Measurements from ENCODE around the gene PRRC1.
"Not testable (repeated sequence)": the region's sequence is repeated elsewhere in the genome, so short reads cannot be mapped to it uniquely, and the experiment has no call there.

Gene PRRC1

GRCh38 chr5:127549551-127549950, 32.1 kb downstream of the PRRC1 start:
- DNase-seq: no peak

GRCh38 chr5:127550652-127551409, 33.4 kb downstream of the PRRC1 start:
- no peak for DNase-seq

- no peak for DNase-seq
Measured at GRCh38 chr5:127551410-127552041, 34.1 kb downstream of the PRRC1 start.

DNA sequence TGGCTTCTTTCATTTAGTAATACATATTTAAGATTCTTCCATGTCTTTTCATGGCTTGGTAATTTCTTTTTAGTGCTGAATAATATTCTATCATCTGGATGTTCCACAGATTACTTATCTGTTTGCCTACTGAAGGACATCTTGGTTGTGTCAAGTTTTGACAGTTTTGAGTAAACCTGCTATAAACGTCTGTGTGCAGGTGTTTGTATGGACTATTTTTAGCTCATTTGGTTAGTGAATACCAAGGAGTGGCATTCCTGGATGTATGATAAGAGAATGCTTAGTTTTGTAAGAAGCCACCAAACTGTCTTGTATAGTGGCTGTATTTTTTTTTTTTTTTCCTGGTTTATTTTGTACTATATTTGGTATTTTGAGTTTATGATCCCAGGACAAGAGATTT, 38.4 kb downstream of the PRRC1 start:
- DNase-seq: no peak

- DNase-seq: no peak
Measured at GRCh38 chr5:127556609-127557334, 39.3 kb downstream of the PRRC1 start.

GRCh38 chr5:127558273-127558672, 40.8 kb downstream of the PRRC1 start:
- no peak for DNase-seq

GRCh38 chr5:127561254-127561653, 43.8 kb downstream of the PRRC1 start:
- DNase-seq: peak; percentile 84

GRCh38 chr5:127562252-127562651, 44.8 kb downstream of the PRRC1 start:
- DNase-seq: peak; percentile 27

- DNase-seq: peak; percentile 43
Measured at GRCh38 chr5:127563136-127563535, 45.7 kb downstream of the PRRC1 start.

GRCh38 chr5:127564002-127564769, 46.7 kb downstream of the PRRC1 start:
- DNase-seq: peak; percentile 65

DNA sequence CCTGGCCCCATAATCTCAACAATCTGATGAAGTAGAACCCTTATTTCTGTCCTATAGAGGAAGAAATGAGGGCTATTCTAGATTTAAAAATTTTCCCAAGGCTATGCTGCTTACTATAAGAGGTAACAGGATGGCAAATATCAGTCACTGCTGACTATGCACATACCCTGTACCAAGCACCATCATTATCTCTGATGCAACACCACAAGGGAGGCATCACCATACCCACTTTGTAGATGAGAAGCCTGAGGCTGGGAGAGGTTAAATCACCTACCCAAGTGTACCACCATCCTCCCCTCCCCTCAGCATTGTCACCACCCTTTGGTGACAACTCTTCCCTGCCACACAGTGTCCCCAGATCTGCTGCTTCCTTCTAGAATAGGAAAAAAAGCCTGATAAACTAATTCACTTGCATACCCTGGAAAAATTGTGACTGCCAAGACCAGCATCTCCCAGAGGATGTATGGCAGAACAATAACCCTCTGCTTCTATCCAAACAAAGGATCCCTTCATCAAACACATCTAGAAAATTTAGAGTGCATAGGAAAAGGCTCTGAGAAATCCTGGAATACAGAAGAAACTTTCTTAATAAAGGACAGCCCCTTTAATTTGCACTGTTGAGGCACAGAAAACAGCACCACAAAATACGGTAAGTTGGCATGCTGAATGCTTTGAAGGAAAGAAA, 48.3 kb downstream of the PRRC1 start:
- no peak for DNase-seq

GRCh38 chr5:127567026-127567768, 49.8 kb downstream of the PRRC1 start:
- DNase-seq: no peak

DNA sequence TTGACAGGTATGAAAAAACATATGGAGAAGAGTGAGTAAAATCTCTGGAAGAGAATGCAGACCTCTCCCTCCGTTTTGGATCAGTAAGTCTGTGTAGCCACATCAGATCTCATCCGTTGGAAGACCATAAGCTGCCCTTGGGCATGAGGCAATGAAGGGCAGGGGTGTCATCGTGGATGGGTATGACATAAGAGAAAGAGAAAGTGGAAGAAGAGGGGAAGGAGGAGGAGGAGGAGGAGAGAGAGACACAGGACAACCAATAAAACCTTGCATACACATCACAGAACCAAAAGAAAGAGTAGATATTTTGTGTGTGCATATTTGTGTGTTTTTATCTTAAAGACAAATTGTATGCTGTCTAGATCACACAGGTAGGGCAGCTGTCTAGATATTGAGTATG, 50.7 kb downstream of the PRRC1 start:
- DNase-seq: no peak

GRCh38 chr5:127569471-127569870, 52.0 kb downstream of the PRRC1 start:
- not testable (repeated sequence) for DNase-seq

DNA sequence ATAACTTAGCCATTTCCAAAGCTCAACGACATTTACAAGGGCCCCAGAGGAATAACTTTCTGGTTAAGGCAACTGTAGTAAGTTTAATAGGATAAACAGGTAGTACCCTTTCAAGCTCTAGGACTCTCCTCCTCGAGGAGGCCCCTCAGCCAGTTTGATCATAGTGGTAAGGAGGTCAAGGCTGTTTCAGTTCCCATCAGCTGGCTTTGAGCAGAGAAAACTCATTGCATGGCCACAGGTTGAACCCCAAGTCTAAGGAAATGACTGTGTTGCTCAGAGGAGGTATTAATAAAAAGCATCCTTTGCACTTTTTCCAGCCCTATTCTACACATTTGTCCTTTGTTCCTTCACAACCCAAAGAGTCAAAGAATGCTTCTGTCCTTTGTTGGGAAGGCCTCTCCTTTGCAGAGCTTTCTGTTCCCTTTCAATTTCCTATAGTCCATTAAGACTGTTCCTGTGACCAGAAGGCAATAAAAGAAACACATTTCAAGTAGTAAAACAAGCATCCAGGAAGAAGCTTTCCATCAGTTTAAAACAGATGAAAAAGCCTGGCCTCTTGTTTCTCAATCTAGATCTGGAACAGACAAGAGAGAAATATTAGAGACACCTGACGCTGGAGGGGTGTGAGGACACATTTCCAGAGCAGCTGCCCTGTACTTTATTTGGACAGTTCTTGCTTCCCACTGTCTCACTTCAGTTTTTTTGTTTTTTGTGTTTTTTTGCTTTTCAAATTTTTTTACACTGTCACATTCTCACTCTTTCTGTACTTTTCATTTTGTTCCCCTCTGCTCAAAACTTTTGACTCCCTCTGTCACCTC, 54.1 kb downstream of the PRRC1 start:
- no peak for DNase-seq

GRCh38 chr5:127572930-127573329, 55.5 kb downstream of the PRRC1 start:
- no peak for DNase-seq

DNA sequence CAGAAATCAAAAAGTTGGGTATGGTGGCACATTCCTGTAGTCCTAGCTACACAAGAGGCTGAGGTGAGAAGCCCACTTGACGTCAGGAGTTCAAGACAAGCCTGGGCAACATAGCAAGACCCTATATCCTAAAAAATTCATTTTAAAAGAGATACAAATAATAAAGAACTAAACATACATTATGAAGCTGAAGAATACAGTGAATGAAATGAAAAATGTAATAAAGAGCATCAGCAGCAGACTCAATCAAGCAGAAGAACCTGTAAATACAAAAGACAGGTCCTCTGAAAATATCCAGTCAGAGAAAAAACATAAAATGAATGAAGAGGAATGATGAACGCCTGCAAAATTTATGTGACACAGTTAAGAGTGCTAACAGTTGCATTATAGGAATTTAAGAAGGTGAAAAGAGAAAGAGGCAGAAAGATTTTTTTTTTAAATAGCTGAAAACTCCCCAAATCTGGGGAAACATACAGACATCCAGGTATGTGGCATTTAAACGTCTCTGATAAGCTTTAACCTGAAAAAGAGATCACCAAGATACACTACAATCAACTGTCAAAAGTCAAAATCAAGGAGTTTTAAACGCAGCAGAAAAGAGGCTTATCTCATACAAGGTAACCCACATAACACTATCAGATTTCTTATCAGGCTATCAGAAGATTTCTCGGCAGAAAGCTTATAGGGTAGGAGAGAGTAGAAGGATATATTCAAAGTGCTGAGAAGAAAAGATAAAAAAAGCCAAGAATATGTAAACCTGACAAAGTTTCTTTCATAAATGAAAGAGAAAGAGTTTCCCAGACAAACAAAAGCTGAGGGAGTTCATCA, 57.6 kb downstream of the PRRC1 start:
- no peak for DNase-seq

GRCh38 chr5:127577458-127577857, 60.0 kb downstream of the PRRC1 start:
- no peak for DNase-seq

GRCh38 chr5:127580731-127581130, 63.3 kb downstream of the PRRC1 start:
- DNase-seq: no peak

DNA sequence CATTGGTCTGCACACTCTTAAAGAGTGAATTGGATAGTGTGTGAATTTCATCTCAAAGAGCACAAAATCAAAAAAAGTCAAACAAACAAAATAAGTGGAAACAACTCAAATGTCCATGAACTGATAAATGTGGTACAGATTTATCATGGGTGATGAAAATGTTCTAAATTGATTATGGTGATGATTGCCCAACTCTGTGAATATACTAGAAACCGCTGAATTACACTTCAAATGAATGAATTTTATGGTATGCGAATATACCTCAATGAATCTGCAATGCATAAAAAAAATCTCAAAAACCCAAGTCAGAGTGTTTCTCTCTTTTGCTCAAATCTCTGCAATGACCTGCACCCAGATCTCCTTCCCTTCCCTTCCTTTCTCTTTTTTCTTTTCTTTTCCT, 64.0 kb downstream of the PRRC1 start:
- DNase-seq: no peak
